ENCODE results near the gene DICER1.

DNA sequence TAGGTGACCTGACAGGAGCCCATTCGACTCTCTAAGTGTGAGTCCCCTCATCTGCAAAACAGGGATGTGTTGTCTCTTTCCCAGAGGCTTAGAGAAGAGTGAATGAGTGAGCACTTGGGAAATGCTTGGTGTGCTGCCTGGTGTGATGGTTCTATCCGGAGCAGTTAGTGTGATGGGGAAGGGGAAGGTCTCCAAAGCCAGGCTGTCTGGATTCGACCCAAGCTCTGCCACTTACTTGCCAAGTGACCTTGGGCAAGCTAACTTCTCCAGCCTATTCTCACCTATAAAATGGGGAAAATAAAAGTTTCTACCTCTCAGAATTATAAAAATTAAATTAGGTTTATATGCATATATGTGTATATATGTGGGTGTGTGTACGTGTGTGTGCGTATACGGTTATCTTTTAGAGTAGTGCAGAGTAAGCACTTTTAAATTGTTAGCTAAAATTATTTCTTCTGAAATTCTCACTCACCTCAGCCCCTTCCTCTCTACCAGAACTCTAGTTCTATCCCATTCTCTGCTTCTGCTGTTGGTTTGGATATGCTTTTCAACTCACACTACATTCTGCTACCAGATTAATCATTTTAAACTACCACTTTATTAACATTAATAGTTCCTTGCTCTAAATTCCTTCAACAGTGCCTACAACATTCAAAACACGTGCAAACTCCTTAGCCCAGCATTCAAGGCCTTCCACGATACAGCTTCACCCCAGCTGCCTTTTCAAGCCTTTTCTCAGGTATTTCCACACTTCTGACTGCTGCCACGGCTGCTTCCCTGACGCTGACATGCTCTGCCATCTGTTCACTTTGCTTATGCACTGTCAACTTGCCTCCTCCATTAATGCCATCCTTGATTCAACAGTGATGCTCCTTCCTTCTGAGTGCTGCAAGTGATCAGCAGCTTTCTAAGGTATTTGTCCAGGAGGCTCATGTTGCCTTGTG is 55.3 kb downstream of the DICER1 start:
- TF ChIP-seq GATA3 (IDR thresholded peaks at IDR 0.05; ENCODE audit: low read depth, low read length) (no peak), GATA2 (IDR thresholded peaks at IDR 0.05; ENCODE audit: low read depth, low read length) (no peak)

Data from SH-SY5Y (cell line).